IPS DF 6.9 (cell line): ENCODE results near the gene WNT1.

Experiments
- DNase-seq: peaks from one replicate; pipeline ENCODE4 v3.0.0-alpha.2; 2013; ENCODE audit warnings: low read depth, low spot score
- H3K27ac ChIP-seq: one replicate; pipeline ENCODE4 v1.5.1; 2013; ENCODE audit warnings: low read length, control low read depth
- H3K27me3 ChIP-seq: 2 replicates; pipeline ENCODE4 v1.6.1; 2013; ENCODE audit warnings: mild to moderate bottlenecking, low read length; ENCODE audit not compliant: control insufficient read depth, insufficient read depth
- H3K36me3 ChIP-seq: 2 replicates; pipeline ENCODE4 v1.6.1; 2013; ENCODE audit warnings: low read length; ENCODE audit not compliant: control insufficient read depth, insufficient read depth
- H3K4me1 ChIP-seq: 2 replicates; pipeline ENCODE4 v1.6.1; 2013; ENCODE audit warnings: low read length; ENCODE audit not compliant: control insufficient read depth, insufficient read depth
- H3K4me3 ChIP-seq: 2 replicates; pipeline ENCODE4 v1.5.1; 2013; ENCODE audit warnings: mild to moderate bottlenecking, low read length
- H3K9me3 ChIP-seq: 2 replicates; pipeline ENCODE4 v1.6.1; 2013; ENCODE audit warnings: low read length, inconsistent platforms; ENCODE audit not compliant: control insufficient read depth, insufficient read depth
- WGBS: extraction: QIAGEN DNeasy Blood & Tissue Kit; methylation state at CpG from one replicate; pipeline ENCODE4 v1.1.7; 2013; ENCODE audit warnings: mixed read lengths, missing lambda C conversion rate; ENCODE audit not compliant: insufficient read length, insufficient coverage; 5-methylcytosine and 5-hydroxymethylcytosine counted together

WNT1 gene

DNA sequence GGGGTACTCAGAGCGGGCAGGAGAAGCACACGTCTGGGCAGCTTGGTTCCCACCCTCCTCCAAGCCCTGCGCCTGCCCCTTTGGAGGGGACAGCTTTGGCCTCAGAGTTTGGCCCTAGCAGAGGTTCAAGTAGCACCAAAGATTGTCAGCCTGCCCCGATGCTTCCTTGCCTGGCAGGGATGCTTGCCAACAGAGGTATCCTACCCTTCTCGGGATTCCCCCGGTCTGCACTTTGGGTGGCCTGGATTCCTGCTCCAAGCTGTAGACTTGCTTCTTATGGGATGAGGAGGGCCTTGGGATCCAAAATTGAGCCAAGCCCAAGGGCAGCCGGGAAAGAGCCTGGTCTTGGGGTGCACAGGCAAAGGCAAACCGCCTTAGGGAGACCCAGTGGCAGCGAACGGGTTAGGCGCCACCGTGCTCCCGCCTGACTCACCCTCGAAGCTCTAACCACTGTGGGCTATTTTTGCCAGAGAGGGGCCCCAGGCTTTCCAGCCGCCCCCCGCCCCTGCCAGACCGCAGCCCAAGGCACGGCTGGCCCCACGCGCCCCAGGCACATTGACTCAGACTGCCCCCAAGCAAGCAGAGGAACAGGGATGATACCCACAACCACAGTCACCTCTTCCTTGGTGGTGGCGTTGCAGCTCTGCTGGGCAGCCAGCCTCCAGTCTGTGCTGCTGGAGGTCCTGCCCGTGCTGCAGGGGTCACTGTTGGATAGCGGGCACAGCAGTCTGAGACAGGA, 5.7 kb upstream of the WNT1 start:
- no peak for DNase-seq
- WGBS, result no CpG with 5 or more reads among the region's 23 CpGs
- H3K27me3 ChIP-seq, result peaks cover 76% of the 10 kb centered on the region
- H3K36me3 ChIP-seq, result no peaks in the 10 kb centered on the region
- no peaks in the 10 kb centered on the region for H3K9me3 ChIP-seq
- H3K27ac ChIP-seq, result no peak overlapping the region
- peaks cover 20% of the 10 kb centered on the region for H3K4me1 ChIP-seq
- H3K4me3 ChIP-seq, result no peak overlapping the region

DNA sequence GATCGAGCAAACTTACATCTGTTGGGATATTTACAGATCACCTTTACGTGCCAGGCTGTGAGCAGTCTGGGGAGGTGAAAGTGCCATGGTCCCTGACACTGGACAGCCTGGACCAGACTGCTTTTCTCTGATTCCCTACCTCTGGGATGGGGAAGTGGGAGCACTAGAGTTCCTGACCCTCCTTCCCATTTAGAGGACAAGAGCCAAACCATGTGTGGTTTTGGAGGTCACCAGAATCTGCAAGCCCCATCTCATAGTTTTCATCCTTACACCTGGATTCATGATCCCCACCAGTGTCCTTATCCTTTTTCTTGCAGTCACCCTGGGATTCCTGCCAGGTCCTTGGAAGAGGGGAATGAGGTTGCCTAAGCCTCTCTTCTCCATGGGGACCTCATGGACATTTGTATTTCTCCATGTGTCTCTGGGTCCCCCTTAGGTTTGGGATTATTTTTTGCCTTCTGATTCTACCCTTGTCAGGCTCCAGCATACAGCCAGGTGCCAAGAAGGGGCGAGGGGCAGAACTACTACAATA, 5.1 kb upstream of the WNT1 start:
- Histone ChIP-seq H3K4me3 (no peak overlapping the region), H3K27me3 (peaks cover 79% of the 10 kb centered on the region), H3K4me1 (peaks cover 18% of the 10 kb centered on the region), H3K36me3 (no peaks in the 10 kb centered on the region), H3K9me3 (no peaks in the 10 kb centered on the region), H3K27ac (no peak overlapping the region)
- WGBS, result no CpG with 5 or more reads among the region's 3 CpGs
- DNase-seq, result no peak

DNA sequence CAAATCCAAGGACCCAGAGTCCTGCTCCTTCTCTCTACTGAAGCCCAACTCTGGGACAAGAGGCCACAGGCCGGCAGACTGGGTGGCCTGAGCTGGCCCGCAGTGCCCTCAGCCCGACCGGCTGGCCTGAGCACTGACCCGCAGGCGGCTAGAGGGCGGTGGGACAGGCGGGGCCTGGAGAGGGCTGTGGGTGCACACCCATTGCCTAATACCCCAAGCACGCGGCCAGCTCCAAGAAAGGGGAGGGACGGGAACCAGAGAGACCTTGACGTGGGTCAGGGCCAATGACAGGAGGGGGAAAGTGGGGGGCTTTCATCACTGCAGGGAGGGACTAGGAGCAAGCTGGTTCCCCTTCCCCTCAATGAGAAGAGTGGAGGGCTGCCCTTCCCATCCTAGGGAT, 4.6 kb upstream of the WNT1 start:
- no peak overlapping the region for H3K4me3 ChIP-seq
- no CpG with 5 or more reads among the region's 12 CpGs for WGBS
- DNase-seq, result no peak
- H3K9me3 ChIP-seq, result no peaks in the 10 kb centered on the region
- no peaks in the 10 kb centered on the region for H3K36me3 ChIP-seq
- peaks cover 19% of the 10 kb centered on the region for H3K4me1 ChIP-seq
- peaks cover 80% of the 10 kb centered on the region for H3K27me3 ChIP-seq
- no peak overlapping the region for H3K27ac ChIP-seq

DNA sequence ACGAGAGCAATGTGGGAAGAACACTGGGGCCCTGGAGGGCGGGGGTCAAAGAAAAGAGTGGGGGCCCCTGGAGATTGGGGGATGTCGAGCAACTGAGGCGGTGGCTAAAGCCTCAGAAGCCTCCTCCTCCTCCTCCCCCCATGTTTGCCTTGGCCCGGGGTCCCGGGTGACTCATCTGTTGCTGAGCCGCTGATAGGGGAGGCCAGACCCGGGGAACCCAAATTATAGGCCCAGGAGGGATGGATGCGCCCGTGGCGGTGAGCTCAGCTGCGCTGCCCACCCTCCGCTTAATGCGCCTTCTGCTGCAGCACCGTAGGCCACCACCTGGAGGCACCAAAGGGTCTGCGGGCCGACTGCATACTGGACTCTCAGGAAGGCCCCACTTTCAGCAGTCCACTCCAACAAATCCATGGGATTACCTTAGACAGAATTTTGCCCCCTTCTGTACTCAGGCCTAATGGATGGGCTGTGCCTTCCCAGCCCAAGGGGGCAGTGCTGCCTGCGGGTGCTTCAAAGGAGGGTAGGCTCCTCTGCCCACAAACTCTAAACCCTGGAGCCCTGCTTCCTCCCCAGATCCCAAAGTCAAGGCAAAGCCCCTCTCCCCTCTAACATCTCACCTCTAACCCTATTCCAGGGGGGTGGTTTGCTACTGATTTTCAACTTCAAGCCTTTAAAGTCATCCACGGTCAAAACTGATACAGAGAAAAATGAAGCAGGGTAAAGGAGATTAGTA, 4.0 kb upstream of the WNT1 start:
- Histone ChIP-seq H3K4me1 (peaks cover 20% of the 10 kb centered on the region), H3K9me3 (no peaks in the 10 kb centered on the region), H3K4me3 (no peak overlapping the region), H3K36me3 (no peaks in the 10 kb centered on the region), H3K27ac (no peak overlapping the region), H3K27me3 (peaks cover 84% of the 10 kb centered on the region)
- no peak for DNase-seq
- no CpG with 5 or more reads among the region's 19 CpGs for WGBS

DNA sequence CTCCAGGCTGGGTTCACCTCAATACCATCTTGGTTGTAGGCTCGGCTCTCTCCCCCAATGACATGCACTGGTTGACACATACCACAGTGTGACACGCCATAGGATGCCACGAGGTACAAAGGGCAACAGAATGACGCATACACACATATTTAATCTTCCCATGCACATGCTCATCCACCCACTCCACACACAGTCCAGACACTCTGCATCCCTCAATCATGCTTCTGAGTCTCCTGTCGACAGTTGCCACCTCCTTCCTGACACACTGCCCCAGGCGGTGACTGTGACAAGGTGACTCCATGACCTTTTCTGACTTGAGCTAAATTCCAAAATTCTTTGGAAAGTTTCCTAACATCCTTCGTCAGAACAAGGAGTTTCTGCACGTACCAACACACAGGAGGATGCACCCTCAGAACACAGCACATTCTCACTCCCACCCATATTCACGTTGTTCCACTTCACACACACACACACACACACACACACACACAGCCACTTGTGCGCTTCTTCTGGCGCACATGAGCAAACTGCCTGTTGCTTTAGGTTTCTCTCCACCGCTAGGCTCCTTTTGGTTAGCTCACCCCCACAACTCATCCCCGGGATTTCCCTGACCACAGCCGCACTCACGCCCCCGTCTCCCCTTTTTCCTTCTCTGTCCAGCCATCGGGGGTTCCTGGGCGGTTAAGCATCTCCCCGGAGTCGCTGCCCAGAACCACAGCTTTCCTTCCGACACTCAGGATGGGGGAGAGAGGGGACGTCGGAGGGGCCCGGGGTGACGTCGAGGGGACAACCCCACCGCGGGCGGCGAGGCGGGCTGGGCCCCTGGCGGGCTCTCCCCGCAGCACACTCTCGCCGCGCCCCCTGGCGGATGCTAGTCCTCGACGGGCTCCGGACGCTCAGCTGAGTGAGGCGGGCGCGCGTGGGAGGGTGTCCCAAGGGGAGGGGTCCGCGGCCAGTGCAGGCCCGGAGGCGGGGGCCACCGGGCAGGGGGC, 536 bp upstream of the WNT1 start:
- no peak for DNase-seq
- H3K27me3 ChIP-seq, result peaks cover 84% of the 10 kb centered on the region

DNA sequence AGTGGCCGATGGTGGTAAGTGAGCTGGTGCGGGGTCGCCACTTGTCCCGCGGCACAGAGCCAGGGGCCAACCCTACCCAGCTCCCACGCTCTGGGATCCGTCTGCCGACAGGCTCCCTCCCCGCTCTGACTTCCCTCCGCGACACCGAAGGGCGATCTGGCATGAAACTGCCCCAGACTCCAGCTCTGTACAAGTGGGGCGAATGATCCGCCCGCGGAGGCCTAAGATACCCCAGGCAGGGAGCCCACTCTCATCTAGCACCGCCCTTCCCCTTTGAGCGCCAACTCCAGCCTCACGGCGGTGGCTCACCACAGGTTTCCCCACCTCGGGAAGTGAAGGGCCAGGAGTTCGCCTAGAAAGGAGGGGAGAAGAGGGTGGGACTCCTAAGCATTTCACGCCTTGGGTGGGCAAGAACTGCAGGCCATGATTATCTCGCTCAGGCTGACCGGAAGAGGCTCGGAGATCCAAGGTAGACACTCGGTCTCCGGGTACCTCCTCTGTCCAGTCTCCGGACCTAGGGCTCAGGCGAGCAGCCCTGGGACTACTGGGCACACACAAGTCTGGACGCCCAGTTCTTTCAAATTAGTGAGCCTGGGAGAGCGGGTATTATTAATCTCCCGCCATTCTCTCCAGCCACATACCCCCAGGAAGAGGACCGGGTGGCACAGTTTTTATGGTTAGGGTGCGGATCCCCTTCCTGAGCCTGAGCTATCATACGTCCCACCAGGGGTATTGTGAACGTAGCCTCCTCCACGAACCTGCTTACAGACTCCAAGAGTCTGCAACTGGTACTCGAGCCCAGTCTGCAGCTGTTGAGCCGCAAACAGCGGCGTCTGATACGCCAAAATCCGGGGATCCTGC, 849 bp downstream of the WNT1 start:
- no peak overlapping the region for H3K27ac ChIP-seq
- no peak for DNase-seq
- H3K4me3 ChIP-seq, result no peak overlapping the region; the same call in 1 of the 2 replicates
- H3K36me3 ChIP-seq, result no peaks in the 10 kb centered on the region; the same call in 1 of the 2 replicates
- no CpG with 5 or more reads among the region's 45 CpGs for WGBS
- H3K4me1 ChIP-seq, result peaks cover 13% of the 10 kb centered on the region
- peaks cover 82% of the 10 kb centered on the region for H3K27me3 ChIP-seq
- no peaks in the 10 kb centered on the region for H3K9me3 ChIP-seq

More for the DNA sequence above, 536 bp upstream of the WNT1 start:
- Histone ChIP-seq H3K9me3 (no peaks in the 10 kb centered on the region), H3K4me3 (peak overlapping the region; percentile 14; the same call in 1 of the 2 replicates), H3K4me1 (peaks cover 13% of the 10 kb centered on the region), H3K27ac (no peak overlapping the region), H3K36me3 (no peaks in the 10 kb centered on the region; the same call in 1 of the 2 replicates)
- no CpG with 5 or more reads among the region's 50 CpGs for WGBS

DNA sequence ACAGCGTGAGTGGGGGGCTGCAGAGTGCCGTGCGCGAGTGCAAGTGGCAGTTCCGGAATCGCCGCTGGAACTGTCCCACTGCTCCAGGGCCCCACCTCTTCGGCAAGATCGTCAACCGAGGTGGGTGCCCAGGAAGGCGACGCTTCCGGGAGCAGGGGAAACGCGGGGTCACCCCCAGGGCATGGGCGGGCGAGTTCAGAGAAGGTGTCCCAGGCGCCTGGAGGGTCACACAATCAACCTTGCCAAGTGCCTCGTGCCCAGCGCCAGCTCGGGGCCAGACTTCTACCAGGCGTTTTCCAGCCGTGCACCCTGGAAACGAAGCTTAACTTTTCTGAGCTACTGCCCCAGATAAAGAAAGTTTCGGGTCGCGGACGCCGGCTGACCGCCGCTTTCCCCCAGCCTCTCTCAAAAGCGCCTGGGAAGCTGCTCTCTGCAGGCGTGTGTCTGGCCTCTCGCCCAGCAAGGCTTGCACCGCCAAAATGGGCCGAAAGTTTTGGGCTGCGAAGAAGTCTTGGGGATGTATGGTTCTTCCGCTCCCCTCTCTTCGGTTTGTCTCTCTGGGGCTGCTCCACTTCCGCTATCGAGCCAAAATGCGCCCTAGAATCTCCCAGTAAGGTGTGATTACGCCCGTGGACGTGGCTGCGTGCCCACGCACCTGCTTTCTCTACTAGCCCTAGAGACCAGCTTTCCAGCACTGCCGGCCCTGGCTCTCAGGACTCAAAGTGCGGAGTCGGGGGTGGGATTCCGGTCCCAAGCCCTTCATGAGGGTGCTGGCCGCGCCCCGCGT, 1.7 kb downstream of the WNT1 start:
- H3K4me3 ChIP-seq, result no peak overlapping the region; the same call in 1 of the 2 replicates
- H3K27me3 ChIP-seq, result peaks cover 83% of the 10 kb centered on the region
- H3K4me1 ChIP-seq, result peaks cover 12% of the 10 kb centered on the region
- no peak overlapping the region for H3K27ac ChIP-seq
- DNase-seq, result no peak
- H3K9me3 ChIP-seq, result no peaks in the 10 kb centered on the region
- no CpG with 5 or more reads among the region's 55 CpGs for WGBS
- no peaks in the 10 kb centered on the region; the same call in 1 of the 2 replicates for H3K36me3 ChIP-seq

DNA sequence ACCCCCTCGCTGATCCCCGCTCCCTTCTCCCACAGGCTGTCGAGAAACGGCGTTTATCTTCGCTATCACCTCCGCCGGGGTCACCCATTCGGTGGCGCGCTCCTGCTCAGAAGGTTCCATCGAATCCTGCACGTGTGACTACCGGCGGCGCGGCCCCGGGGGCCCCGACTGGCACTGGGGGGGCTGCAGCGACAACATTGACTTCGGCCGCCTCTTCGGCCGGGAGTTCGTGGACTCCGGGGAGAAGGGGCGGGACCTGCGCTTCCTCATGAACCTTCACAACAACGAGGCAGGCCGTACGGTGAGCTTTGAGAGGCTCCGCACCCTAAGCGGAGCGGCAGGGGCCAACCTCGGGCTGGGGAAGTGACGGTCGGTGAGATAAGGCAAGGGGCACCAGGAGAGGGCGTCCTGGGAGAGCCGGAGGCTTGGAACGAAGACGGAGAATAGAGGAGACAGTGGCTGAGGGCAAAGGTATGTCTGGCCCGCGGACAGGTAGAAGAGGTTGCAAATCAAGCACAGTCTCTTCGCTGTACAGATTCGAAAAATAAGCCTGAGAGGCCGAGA, 2.3 kb downstream of the WNT1 start:
- no CpG with 5 or more reads among the region's 46 CpGs for WGBS
- Histone ChIP-seq H3K4me3 (peak overlapping the region; percentile 18; the same call in 1 of the 2 replicates), H3K27me3 (peaks cover 88% of the 10 kb centered on the region), H3K4me1 (peaks cover 12% of the 10 kb centered on the region), H3K36me3 (no peaks in the 10 kb centered on the region; the same call in 1 of the 2 replicates), H3K9me3 (no peaks in the 10 kb centered on the region), H3K27ac (no peak overlapping the region)
- DNase-seq, result no peak
